Stimulated activated CD8-positive, alpha-beta memory T cell treated with anti-CD3 and anti-CD28 coated beads, Interleukin-12 subunit alpha, Interleukin-12 subunit beta, amount 100 ng/mL, for 4 hours (primary cell): Measurements from ENCODE around the gene SIK2.

ENCODE experiments used
- DNase-seq: peaks from one replicate; pipeline ENCODE4 v3.0.0-alpha.2; 2020; ENCODE audit warnings: low read depth

The SIK2 gene

DNA sequence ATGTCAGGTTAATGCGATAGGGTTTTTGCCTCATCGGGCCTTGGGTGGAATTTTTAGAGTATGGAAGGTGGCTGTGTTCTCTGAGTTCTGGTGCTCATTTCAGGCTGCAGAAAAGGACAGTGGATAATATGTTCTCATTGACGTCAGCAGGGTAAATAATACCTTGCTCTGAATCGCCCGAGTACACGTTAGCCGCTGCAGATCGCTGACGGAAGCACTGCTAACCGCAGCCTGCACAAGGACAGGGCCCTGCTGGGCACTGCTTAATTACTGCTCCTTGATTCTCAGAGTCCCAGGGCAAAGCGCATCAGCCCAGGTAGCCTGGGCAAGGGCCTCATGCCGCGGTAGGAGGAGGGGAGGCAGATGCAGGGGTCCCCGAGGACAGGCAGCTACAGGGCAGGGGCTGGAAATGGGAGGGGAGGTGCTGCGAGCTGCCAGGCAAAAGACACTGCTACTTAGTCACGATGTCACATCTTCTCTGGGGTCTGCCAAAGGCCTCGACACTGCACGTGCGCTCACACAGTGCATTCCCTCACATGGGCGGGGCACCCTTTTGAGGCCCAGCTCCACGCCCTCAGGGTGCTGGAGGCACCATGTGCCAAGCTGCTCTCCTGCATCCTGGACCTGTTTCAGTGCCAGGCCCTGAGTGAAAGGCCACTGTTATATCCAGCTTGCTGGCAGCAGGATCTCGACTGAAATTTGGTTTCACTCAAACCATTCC lies 128.8 kb downstream of the SIK2 start:
- no peak for DNase-seq

DNA sequence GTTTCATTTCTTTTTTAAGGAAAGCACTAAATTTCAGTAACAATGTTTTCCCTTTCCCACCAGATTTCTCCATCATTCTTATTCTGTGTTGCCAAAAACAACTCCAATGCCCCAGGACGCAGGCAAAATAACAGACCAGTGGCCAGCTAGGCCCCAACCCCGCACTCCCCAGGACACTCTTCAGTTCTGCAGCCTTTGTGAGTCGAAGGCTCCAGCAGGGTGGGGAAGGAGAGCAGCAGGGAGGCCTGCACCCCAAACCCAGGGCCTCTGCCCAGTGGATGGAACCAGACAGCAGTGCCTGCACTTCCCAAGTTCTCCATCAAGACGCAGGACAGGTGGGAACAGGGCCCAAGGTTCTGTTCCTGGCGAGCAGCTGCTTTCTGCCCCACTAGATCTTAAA lies 129.6 kb downstream of the SIK2 start:
- DNase-seq, result no peak

DNA sequence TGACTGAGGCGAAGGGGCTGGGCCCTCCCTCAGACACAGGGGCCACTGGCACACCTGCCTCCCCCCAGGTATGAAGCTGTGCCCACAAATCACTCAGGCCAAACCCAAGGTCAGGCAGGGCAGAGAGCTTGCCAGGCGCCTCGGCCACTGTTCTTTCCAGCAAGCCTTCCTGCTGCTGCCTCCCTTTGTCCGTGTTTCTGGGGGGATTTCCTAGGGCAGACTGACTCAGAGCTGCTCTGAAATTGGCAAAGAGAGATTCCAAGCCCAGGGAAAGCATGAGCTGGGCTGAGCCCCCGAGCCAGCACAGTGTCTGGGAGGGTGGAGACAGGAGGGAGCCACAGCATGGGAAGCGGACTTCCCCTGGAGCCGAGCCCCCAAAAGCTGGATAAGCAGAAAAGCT lies 130.8 kb downstream of the SIK2 start:
- DNase-seq, result no peak

DNA sequence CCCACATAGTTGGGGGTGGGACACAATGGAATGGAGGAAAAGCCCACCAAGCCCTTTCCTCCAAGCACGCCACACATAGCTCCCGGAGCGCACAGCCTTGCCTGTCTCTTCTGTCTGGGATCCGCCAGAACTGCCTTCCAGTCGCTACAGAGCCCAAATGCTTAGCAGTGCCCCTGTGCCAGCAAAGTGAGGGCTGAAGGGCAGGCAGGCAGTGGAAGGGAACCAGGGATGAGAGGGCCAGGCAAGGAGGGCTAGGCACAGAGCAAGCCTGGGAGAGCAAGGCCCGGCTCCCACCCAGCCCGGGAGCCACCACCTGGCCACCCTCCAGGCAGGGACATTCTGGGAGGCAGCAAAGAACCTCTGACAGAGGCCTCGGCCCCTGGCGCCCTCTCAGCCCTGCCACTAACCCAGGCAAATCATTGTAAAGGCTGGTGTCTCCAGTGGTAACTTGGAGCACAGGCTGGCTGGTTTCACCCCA lies 131.4 kb downstream of the SIK2 start:
- no peak for DNase-seq

DNA sequence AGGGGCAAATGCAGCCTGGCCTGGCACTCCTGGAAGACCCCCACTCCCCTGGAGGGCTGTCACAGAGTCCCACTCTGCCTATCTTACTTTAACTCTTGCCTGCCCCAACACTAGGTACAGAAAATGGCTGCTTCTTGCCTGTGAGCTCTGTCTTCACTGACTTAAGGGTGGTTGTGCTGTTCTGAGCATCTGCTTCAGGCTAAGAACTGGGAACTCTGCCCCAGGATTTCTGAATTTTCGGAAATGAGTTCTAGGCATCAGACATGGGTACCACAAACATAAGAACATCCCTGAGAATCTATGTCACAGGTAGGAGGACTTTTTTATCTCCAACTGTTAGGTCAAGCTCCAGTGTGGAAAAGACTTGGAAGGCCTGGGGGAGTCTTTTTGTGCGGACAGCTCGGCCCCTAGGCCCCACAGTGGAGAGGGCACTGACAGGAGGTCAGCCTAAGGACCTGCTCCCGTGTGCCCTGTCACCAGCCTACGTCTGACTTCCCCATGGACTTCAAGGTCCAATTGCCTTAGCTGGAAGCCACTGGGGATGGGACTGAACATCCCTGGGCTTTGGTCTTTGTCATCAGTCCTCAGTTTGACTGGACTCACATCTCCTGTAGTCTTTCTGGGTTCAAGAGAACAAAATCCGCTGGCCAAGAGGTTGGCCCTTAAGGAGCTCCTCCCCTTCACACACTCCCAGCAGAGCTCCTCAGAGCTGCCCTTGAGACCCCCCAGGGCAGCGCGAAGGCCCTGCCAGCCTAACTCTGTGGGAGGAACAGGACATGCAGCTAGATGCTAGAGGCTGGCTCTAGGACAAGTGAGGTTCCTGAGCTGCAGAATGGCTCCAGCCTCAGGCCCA lies 132.1 kb downstream of the SIK2 start:
- no peak for DNase-seq

DNA sequence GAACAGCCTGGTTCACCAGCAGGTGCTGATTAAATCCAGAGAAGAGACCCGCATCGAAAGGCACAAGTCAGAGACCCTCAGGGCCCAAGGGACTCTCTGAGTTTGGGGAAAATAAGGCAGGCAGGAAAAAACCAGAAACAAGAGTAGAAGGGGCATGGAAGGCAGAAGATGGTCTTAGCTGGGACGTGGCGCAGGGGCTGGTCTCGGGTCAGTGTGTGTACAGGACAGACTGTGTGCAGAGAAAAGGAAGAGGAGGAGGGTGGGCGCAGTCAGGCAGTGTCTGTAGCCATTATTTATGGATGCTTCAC lies 132.7 kb downstream of the SIK2 start:
- no peak for DNase-seq

DNA sequence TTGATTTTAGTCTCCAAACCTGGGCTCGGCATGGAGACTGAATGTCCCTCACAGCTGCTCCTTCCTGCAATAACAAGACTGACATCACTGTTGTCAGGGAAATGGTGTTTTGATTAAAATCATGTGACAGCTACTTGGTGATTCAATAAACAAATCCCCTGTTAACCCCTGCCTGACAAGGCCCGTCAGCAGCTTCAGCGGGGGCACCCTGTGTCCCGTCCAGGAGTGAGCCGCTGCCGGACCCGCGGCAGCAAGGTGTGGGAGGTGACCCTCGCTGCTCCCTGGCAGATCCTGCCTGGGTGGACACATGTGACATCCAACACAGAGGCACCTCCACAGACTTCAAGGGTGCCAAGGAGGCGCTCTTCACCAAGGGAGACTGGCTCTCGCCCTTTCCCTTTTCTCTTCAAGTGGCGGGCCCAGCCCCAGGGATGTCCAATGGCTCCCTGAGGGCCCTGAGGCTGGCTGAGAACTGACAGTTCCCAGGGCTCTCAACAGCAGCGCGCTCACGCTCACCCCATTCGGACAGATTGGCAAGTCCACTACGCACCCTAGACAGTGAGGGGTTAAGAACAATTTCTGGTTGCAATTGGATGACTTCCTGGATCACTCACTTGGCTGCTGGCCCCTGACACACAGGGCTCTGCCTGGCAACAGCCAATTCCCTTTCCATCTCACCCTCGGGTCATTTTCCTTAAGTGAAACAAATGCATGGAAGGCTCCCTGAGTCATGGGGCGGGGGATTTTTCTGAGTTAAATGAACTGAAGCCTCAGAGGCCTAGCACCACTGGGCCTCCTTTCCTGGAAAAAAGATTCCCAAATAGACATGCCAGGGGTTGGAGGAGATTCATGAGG lies 133.2 kb downstream of the SIK2 start:
- no peak for DNase-seq

DNA sequence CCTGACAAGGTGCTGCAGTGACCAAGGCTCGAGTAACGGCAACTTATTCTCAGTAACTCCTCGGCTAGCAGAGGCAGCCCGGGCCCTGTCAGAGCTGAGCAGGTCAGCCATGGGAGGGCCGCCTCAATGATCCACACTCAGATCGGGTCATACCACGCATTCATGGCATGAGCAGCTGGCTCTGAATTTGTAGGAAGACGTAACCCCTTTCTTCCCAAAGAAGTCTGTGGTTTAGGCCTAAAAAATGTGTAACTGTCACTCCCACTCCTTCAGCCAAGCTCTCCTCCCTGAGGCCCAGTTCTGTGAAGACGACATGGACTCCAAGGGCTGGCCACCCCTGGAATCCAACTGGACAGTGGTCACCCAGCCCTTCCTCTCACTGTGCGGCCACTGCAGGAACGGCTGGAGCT lies 133.9 kb downstream of the SIK2 start:
- no peak for DNase-seq

DNA sequence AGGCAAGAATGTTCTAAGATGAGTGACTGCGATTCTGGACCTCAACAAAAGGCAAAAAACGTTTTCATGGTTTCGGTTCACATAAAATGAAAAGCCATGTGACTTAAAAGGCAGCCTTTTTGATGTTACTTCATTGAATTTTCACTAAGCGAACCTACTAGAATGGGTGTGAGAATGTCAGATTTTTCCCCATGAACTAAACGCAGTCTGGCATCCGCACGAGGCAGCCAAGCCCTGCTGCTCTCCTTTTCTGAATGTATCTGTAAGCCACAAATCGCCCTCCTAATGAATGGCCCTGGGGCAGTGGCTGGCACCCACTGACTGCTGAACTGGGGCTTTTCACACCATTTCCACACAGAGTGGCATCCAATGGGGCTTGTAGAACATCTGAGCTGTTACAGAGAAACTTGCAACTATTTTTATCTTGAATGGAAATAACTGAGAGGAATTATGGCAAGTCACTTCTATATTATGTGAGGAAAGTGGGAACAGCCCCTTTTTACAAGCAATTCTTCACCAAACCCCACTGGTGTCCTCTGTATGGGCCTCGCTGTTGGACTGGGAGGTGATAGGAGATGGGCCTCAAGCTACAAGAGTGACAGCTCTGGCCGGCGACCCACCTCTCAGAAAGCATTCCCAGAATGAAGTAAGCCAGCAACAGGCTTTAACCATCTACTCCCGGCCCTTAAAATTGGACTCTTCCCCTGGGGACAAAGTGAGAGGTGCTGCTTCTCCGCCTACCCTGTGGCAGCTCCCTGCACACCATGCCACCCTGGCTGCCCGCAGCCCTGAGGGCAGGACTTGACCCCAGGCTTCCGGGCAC lies 134.6 kb downstream of the SIK2 start:
- DNase-seq, result no peak

DNA sequence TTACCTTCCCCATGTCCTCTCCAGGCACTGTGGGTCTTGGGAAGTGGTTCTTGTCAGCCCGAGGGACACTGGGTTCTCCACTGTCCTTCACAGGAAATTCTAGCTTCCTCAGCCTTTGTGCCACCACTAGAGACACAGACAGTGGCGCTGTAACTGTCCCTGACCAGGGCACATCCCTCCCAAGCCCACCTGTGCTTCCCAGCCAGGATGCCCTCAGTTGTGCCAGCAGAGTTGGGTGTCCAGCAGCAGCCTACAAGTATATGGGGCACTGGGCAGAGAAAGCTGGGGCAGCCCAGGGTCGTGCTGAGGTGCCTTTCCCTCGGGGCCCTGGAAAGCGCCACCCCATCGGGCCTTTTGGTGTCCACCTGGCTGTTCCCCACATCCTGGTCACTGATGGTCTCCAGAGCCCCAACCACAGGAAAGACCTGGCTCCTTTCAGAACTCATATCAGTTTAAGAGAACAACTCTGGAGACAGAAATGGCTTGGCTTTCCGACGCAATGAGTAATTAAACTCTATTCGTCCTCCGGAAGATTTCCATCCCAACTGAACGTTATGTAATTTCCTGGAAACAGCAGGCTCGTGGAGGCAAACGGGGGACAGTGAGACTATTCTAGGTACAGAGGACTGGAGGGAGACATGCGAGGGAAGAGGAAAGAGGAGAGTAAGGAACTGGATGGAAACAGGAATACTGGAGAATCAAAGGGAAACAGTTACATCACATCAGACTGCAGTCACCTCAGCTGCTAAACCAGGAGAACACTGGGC lies 135.4 kb downstream of the SIK2 start:
- DNase-seq, result no peak

DNA sequence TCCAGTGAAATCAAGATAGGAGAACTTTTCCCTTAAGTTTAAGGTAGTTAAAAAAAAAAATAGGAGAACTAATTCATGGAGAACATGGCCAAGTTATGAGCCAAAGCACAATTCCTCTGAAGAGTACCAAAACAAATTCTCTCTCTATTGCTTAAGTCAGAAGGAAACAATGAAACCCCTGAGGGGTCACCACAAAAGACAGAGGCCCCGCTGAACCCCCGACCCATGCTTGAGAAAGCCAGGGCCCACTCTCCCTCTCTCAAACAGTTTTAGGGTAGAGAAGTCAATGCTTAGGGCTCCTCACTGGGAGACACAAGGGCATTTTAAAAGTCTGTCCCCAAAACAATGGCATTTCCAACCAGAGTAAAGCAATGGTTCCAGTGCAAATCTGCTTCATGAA lies 137.1 kb downstream of the SIK2 start:
- DNase-seq, result no peak

DNA sequence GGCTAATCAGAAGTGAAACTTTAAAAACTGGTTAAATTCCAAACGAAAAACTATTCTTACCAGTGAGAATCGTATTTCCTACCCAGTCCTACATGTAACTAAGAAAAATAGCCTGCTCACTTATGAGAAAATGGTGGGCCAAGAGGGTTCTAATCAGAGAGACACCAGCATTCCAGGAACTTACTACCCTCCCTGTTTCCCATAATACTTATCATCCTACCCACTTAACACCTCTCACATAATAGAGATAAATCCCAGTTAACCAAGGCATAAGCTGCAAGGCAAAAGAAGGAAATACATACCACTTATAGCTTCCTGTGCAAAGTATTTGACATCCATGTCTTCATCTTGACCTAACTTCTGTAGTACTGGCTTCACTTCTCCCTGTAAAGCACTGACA lies 139.5 kb downstream of the SIK2 start:
- no peak for DNase-seq

DNA sequence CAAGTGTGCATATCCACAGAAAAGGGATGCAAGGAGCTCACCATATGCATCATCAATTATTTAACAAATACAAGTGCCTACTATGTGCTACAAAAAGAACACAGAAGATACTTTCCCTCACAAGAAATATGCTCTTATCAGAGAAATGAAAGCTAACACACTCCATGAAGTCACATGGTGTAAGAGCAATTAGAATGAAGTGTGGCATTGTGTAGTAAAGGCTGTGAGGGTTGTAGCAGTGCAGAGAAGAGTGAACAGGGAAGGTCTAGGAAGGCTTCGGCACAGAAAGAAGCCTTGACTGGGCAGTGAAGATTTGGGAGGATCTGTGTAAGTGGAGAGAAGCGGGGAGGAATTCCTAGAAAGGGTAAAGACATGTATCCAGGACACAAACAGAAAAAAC lies 141.5 kb downstream of the SIK2 start:
- no peak for DNase-seq

DNA sequence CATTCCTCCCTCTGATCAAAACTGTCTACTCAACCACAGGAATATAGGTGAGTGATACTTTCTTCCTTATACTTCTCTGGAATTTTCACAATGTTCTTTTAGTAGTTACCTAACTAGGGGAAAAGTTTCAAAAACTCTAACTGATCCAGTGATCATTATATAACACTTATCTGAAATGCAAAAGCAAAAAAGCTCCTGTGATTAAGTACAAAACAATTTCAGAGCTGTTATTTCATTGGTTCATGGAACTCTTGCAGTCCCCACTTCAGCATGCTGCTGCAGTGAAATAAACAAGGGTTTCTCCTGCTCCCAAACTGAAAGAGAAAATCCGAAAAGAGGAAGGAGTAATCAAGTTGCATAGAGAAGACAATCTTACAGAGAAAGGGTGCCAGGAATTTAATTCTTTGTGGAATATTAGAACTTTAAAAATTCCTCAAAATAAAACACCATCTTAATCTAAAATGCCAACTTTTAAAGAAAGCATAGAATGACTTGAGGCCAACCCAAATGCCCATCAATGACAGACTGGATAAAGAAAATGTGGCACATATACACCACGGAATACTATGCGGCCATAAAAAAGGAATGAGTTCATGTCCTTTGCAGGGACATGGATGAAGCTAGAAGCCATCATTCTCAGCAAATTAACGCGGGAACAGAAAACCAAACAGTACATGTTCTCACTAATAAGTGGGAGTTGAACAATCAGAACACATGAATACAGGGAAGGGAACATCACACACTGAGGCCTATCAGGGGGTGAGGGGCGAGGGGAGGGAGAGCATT lies 143.7 kb downstream of the SIK2 start:
- no peak for DNase-seq

DNA sequence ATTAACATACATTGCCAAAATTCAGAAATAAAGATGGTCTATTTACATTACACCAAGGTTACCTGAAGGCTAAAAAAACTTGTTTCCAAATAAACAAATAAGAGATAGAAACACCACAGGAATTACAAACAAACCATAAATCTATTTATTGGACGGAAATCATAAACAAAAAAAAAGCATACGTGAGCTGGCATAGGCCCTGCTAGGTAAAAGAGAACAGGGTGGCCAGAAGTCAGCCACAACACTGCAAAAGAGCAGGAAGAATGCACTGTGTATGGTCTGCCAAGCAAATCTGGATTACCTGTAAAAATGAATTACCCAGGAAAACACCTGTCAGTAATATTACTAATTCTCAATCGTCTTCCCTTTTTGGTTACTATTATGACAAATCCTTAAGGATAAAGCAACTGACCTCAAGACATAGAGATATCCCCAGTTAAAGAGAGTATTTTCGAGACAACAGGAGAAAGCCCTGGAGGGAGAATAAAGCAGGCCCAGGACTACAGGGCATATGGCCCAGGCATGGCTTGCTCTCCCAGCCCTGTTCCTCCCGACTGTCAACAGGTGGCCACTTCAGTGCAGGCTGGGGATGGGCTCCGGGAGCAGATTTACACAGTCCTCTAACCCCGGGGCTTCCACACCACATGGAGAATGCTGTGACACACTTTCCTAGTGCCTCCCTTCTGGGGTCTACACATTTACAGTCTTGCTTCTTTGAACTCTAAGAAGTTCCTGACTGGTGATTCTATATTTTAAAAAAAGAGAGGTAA lies 146.0 kb downstream of the SIK2 start:
- DNase-seq, result no peak

DNA sequence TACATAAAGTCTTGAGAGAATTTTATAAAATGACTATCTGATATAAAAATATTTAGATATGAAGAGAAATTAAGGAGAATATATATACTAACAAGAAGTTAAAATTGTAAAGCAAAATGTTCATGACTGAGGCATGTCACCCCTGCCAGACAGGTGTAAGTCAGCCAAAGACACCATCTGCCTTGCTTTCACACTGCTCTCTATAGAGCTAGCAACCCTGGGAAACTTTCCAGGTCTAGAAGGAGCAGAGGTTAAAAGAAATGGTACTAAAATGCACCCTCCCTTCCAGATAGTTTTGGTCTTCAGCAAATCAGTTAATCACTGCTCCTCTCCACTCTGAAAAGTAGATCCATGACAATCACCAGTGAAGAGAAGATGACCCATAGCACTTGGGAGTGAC lies 147.4 kb downstream of the SIK2 start:
- DNase-seq, result no peak

DNA sequence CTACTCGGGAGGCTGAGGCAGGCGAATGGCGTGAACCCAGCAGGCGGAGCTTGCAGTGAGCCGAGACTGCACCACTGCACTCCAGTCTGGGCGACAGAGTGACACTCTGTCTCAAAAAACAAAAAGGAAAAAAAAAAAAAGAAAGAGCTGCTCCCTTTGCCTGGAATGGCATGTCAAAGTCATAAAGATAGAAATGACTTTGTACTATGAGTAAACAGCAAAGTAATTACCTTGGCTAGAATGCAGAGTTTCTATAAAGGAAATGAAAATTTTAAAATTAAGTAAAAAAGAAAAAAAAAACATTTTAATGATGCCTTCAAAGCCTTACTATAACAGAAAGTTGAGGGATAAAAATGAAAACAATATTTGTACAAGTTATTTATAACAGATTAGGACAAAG lies 153.8 kb downstream of the SIK2 start:
- DNase-seq, result no peak

DNA sequence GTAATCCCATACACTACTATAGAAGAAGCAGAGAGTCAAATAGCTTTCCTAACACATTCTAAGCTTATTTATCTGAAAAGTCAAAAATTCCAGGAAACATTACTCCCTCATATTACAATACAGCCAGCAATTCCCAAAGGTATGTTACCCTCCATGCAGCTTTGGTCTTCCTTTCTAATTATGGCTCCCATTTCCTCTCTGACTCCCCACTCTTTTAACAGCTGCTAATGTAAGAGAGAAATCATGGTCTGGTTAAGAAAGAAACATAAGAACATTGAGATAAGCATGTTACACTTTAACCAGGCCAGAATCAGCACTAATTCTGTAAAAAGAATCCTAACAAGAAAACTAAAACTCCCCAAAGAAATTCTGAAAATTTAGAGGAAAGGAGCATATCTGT lies 157.1 kb downstream of the SIK2 start:
- no peak for DNase-seq

DNA sequence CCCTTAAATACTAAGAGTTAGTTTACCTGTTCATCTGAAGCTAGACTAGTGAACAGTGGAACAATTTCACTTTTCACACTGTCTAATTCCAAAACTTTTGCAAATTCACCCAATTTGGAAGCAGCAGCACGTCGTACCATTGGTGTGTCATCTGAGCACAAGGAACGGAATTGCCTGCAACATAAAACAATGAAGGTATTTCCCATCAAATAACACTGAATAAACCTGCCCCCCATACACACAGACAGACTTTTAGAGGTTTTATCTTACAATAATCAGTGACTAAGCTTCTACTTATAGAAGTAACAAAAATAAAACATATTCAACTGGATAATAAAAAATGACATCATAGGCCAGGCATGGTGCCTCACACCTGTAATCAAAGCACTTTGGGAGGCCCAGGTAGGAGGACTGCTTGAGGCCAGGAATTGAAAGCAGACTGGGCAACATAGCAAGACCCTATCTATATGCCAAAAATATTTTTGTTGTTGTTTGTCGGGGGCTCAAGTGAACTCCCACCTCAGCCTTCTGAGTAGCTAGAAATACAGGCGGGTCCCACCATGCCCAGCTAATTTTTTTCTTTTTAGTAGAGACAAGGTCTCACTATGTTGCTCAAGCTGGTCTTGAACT lies 157.6 kb downstream of the SIK2 start:
- no peak for DNase-seq
